HepG2 (cell line): Measurements from ENCODE around the gene TTLL6. TPM values are rescaled to one million over a fixed set of nuclear protein-coding genes. Genes with fewer than 3 reads are reported as not detected.

ENCODE experiments used
- ARID4A ChIP-seq: sonication (generic); formaldehyde crosslinking; IDR thresholded peaks from 2 replicates; pipeline ENCODE4 v1.5.0; 2020; ENCODE audit warnings: mild to moderate bottlenecking, missing genetic modification reagents, borderline replicate concordance
- ARID5B ChIP-seq: IDR thresholded peaks from 2 replicates; pipeline ENCODE4 v1.4.0; 2020; ENCODE audit warnings: mild to moderate bottlenecking, missing genetic modification reagents
- ARNTL ChIP-seq: sonication (generic); formaldehyde crosslinking; IDR thresholded peaks from 2 replicates; pipeline ENCODE4 v1.4.0; 2020; ENCODE audit warnings: mild to moderate bottlenecking, missing genetic modification reagents
- CREB3 ChIP-seq: sonication (generic); formaldehyde crosslinking; IDR thresholded peaks from 2 replicates; pipeline ENCODE4 v1.5.0; 2020; ENCODE audit warnings: missing genetic modification reagents
- GPBP1L1 ChIP-seq: sonication (generic); formaldehyde crosslinking; IDR thresholded peaks from 2 replicates; pipeline ENCODE4 v1.5.0; 2020; ENCODE audit warnings: mild to moderate bottlenecking, missing genetic modification reagents
- KDM5B ChIP-seq: sonication (generic); formaldehyde crosslinking; IDR thresholded peaks from 2 replicates; pipeline ENCODE4 v1.4.0; 2020; ENCODE audit warnings: missing genetic modification reagents, mild to moderate bottlenecking, borderline replicate concordance
- NCOR1 ChIP-seq: fragments of 200-600 bp; sonication (generic); IDR thresholded peaks from 2 replicates; pipeline ENCODE4 v1.7.0; 2017; ENCODE audit warnings: antibody characterized with exemption, low read length, borderline replicate concordance
- PAXIP1 ChIP-seq: sonication (generic); formaldehyde crosslinking; conservative IDR thresholded peaks from 2 replicates; pipeline ENCODE4 v1.4.0; 2020; ENCODE audit warnings: mild to moderate bottlenecking, missing genetic modification reagents, moderate library complexity
- RNF2 ChIP-seq: fragments of 450-650 bp; conservative IDR thresholded peaks from 2 replicates; pipeline ENCODE4 v1.6.1; 2016; ENCODE audit warnings: low read depth
- SIN3A ChIP-seq: IDR thresholded peaks from 2 replicates; pipeline ENCODE4 v1.6.1; 2011; ENCODE audit warnings: low read depth, mild to moderate bottlenecking, control low read depth, low read length, borderline replicate concordance
- TRIM22 ChIP-seq: fragments of 450-650 bp; IDR thresholded peaks from 2 replicates; pipeline ENCODE4 v1.6.1; 2017
- ZNF205 ChIP-seq: IDR thresholded peaks from 2 replicates; pipeline ENCODE4 v1.6.1; 2018; ENCODE audit warnings: missing biosample characterization, missing genetic modification reagents
- polyA plus RNA-seq, 8 experiments: library from polyadenylated mRNA; depleted of rRNA in 3 of 8; stranded (reverse) in 7 of 8; unstranded in 1 of 8; fragments of >200 nt; fragmentation: Illumina TruSeq in 4 of 8; extraction: Trizol in 4 of 8; gene quantifications; 2 replicates each; pipeline versions ENCODE4 v1.2.1 to v1.2.3, GENCODE V29; 2011 to 2016; ENCODE audit warnings: low read depth in 4 of 8, missing spikeins in 1 of 8, mixed read lengths in 1 of 8; ENCODE audit not compliant: insufficient read depth in 1 of 8
- total RNA-seq, 5 experiments: library from RNA; depleted of rRNA; stranded (reverse); fragments of >200 nt; fragmentation: Illumina TruSeq; extraction: Trizol; gene quantifications; 2 replicates each; pipeline ENCODE4 v1.2.3, GENCODE V29; 2016; ENCODE audit warnings: low read depth in 1 of 5

The TTLL6 gene
- total and polyA plus RNA-seq, 2 of the 13 experiments (the other 11 are each of a cell fraction or from before 2014, with no cell fraction given) = 0.04 to 0.08 TPM

GRCh38 chr17:48799069-48799723 lies 17.8 kb downstream of the TTLL6 start (continued):
- peak; percentile 78 for TF ChIP-seq ARNTL (CRISPR knock-in tag)
- TF ChIP-seq GPBP1L1 (CRISPR knock-in tag) = no peak
- TF ChIP-seq CREB3 (CRISPR knock-in tag) = no peak
- TF ChIP-seq TRIM22 = no peak
- peak; percentile 22; the same call in 1 of the 2 replicates for TF ChIP-seq ARID4A (CRISPR knock-in tag)
- 0 out of 2 replicates have a peak, but pooled peaks have one; percentile 32 for TF ChIP-seq KDM5B (CRISPR knock-in tag)
- TF ChIP-seq RNF2 = peak; percentile 80; the same call in 1 of the 2 replicates
- TF ChIP-seq ARID5B = peak; percentile 52; the same call in 1 of the 2 replicates
- TF ChIP-seq NCOR1 = peak; percentile 60; the same call in 1 of the 2 replicates
- peak; percentile 65 for TF ChIP-seq PAXIP1
- no peak for TF ChIP-seq SIN3A
- TF ChIP-seq ZNF205 = no peak
